BJ (cell line): ENCODE measurements around the gene C12orf75. TPM values are rescaled to one million over a fixed set of nuclear protein-coding genes. Genes with fewer than 3 reads are reported as not detected.
"Not testable (repeated sequence)": the region's sequence is repeated elsewhere in the genome, so short reads cannot be mapped to it uniquely, and the experiment has no call there.

ENCODE experiments used
- CTCF ChIA-PET: fragments of 350-600 bp; formaldehyde crosslinking; extraction: SDS; loops from one replicate; lab custom pipeline; 2021; ENCODE audit warnings: antibody characterized with exemption, inconsistent platforms; lab: Yijun Ruan, JAX
- POLR2A ChIA-PET: fragments of 300-600 bp; sonication (Branson Sonifier 250); formaldehyde crosslinking; extraction: SDS; loops from one replicate; lab custom pipeline; 2021; ENCODE audit warnings: antibody characterized with exemption; lab: Charles Lee
- DNase-seq: peaks from one replicate; pipeline ENCODE4 v3.0.0-alpha.2; 2011; ENCODE audit warnings: low read depth
- H3K27me3 ChIP-seq: 2 replicates; pipeline ENCODE4 v1.6.0; 2011; ENCODE audit warnings: low read length; ENCODE audit not compliant: control insufficient read depth, insufficient read depth
- H3K36me3 ChIP-seq: 2 replicates; pipeline ENCODE4 v1.5.1; 2011; ENCODE audit warnings: low read length; ENCODE audit not compliant: control insufficient read depth, insufficient read depth
- H3K4me3 ChIP-seq: 2 replicates; pipeline ENCODE4 v1.5.1; 2011; ENCODE audit warnings: low read depth, mild to moderate bottlenecking, control low read depth, low read length
- CTCF ChIP-seq: IDR thresholded peaks from 2 replicates; pipeline ENCODE4 v1.5.1; 2011; ENCODE audit warnings: low read depth, mild to moderate bottlenecking, control low read depth, inconsistent platforms, low read length, moderate library complexity; ENCODE audit not compliant: insufficient read depth
- polyA plus RNA-seq: library from polyadenylated mRNA; depleted of rRNA; stranded (reverse); fragments of >200 nt; gene quantifications from 2 replicates; pipeline ENCODE4 v1.2.3, GENCODE V29; 2011

The C12orf75 gene
- polyA plus RNA-seq, 1 experiment, result 365 TPM

GRCh38 chr12:105307601-105308314, 22.7 kb upstream of the C12orf75 start:
- H3K36me3 ChIP-seq, H3K4me3 ChIP-seq, POLR2A ChIA-PET, DNase-seq, H3K27me3 ChIP-seq: not testable (repeated sequence)
- CTCF ChIA-PET, result interaction anchor here (1.2 to 1.3 kb wide), 2 partner anchors 10 to 29 kb away, joined by 4 to 5 read pairs; no protein-coding TSS in a partner anchor

GRCh38 chr12:105308839-105309238, 21.7 kb upstream of the C12orf75 start:
- POLR2A ChIA-PET, DNase-seq, H3K4me3 ChIP-seq, CTCF ChIA-PET, H3K27me3 ChIP-seq, H3K36me3 ChIP-seq: not testable (repeated sequence)

GRCh38 chr12:105309384-105309783, 21.1 kb upstream of the C12orf75 start:
- H3K36me3 ChIP-seq, POLR2A ChIA-PET, H3K27me3 ChIP-seq, CTCF ChIA-PET, H3K4me3 ChIP-seq, DNase-seq: not testable (repeated sequence)

GRCh38 chr12:105310476-105311085, 19.9 kb upstream of the C12orf75 start:
- CTCF ChIA-PET, POLR2A ChIA-PET, H3K36me3 ChIP-seq, DNase-seq, H3K4me3 ChIP-seq, H3K27me3 ChIP-seq: not testable (repeated sequence)

- CTCF ChIA-PET, POLR2A ChIA-PET, H3K36me3 ChIP-seq, H3K27me3 ChIP-seq, DNase-seq, H3K4me3 ChIP-seq: not testable (repeated sequence)
Measured at GRCh38 chr12:105311936-105312335, 18.6 kb upstream of the C12orf75 start.

GRCh38 chr12:105313755-105314154, 16.7 kb upstream of the C12orf75 start:
- CTCF ChIA-PET, result not testable (repeated sequence)

GRCh38 chr12:105315130-105315529, 15.4 kb upstream of the C12orf75 start:
- CTCF ChIA-PET, result interaction anchor here (1.2 kb wide), 1 partner anchor 15 kb away, joined by 3 read pairs; no protein-coding TSS in a partner anchor
- Histone ChIP-seq H3K4me3 (no peak overlapping the region), H3K27me3 (no peaks in the 10 kb centered on the region), H3K36me3 (no peaks in the 10 kb centered on the region)
- no peak for DNase-seq
- no peak for TF ChIP-seq CTCF
- POLR2A ChIA-PET, result no interaction called here

More at GRCh38 chr12:105313755-105314154, 16.7 kb upstream of the C12orf75 start:
- H3K36me3 ChIP-seq, POLR2A ChIA-PET, DNase-seq, H3K27me3 ChIP-seq, H3K4me3 ChIP-seq: not testable (repeated sequence)

GRCh38 chr12:105315726-105316125, 14.8 kb upstream of the C12orf75 start:
- CTCF ChIA-PET, result interaction anchor here (0.6 to 1.8 kb wide), 3 partner anchors 14 to 38 kb away, joined by 3 to 4 read pairs (median 3); no protein-coding TSS in a partner anchor

More at GRCh38 chr12:105315726-105316125, 14.8 kb upstream of the C12orf75 start:
- POLR2A ChIA-PET, result interaction anchor here (0.5 kb wide), 1 partner anchor 715 kb away, joined by 3 read pairs; no protein-coding TSS in a partner anchor
- TF ChIP-seq CTCF, result no peak
- no peak for DNase-seq
- no peaks in the 10 kb centered on the region for H3K36me3 ChIP-seq
- no peak overlapping the region for H3K4me3 ChIP-seq
- no peaks in the 10 kb centered on the region for H3K27me3 ChIP-seq
